Suprapubic skin (tissue), 4 donors: ENCODE data around the gene PTRH2. TPM values are rescaled to one million over a fixed set of nuclear protein-coding genes. Genes with fewer than 3 reads are reported as not detected.
A peak's percentile ranks its signal among the peaks of the same experiment; 100 is the strongest.

Experiments used
- DNase-seq, 2 donors: peaks; one replicate each; pipeline ENCODE4 v3.0.0-alpha.2; 2019; ENCODE audit warnings: low spot score in 2 of 2
- H3K27ac ChIP-seq: fragments of 200-600 bp; sonication (generic); one replicate; pipeline ENCODE4 v1.5.1; 2019
- H3K27me3 ChIP-seq: fragments of 200-600 bp; sonication (generic); one replicate; pipeline ENCODE4 v1.5.1; 2019
- H3K36me3 ChIP-seq: fragments of 200-600 bp; sonication (generic); one replicate; pipeline ENCODE4 v1.5.1; 2019
- H3K4me1 ChIP-seq: fragments of 200-600 bp; sonication (generic); one replicate; pipeline ENCODE4 v1.5.1; 2019
- H3K4me3 ChIP-seq: fragments of 200-600 bp; sonication (generic); one replicate; pipeline ENCODE4 v1.5.1; 2019; ENCODE audit warnings: mild to moderate bottlenecking
- H3K9me3 ChIP-seq: fragments of 200-600 bp; sonication (generic); one replicate; pipeline ENCODE4 v1.5.1; 2019
- CTCF ChIP-seq, 2 donors: fragments of 200-600 bp in 1 of 2; fragments of 450-650 bp in 1 of 2; sonication (generic) in 1 of 2; IDR thresholded peaks; one replicate each; pipeline ENCODE4 v1.5.1; 2016 to 2019; ENCODE audit warnings: antibody characterized with exemption in 2 of 2, mild to moderate bottlenecking in 1 of 2, moderate library complexity in 1 of 2
- EP300 ChIP-seq: sonication (generic); formaldehyde crosslinking; IDR thresholded peaks from one replicate; pipeline ENCODE4 v1.6.1; 2017; ENCODE audit warnings: antibody characterized with exemption
- POLR2A ChIP-seq, 2 donors: fragments of 450-650 bp; IDR thresholded peaks; one replicate each; pipeline ENCODE4 v1.6.1; 2017; ENCODE audit warnings: antibody characterized with exemption in 2 of 2, mild to moderate bottlenecking in 2 of 2, moderate library complexity in 2 of 2
- POLR2AphosphoS5 ChIP-seq, 3 donors: sonication (generic); formaldehyde crosslinking; IDR thresholded peaks; one replicate each; pipeline ENCODE4 v1.6.1; 2017; ENCODE audit warnings: antibody characterized with exemption in 3 of 3
- WGBS: methylation state at CpG from one replicate; pipeline ENCODE4 v1.1.5; 2018; 5-methylcytosine and 5-hydroxymethylcytosine counted together
- total RNA-seq, 4 donors: library from RNA; depleted of rRNA; stranded (reverse); fragments of >200 nt; gene quantifications; one replicate each; pipeline ENCODE4 v1.1.0, GENCODE V29; 2016

PTRH2 gene
- total RNA-seq, 4 donors from 2014 or later, result 21.9 to 29.0 (median 22.0) TPM

GRCh38 chr17:59752922-59753321, 45.7 kb upstream of the PTRH2 start:
- Histone ChIP-seq H3K27ac (no peak overlapping the region), H3K4me3 (no peak overlapping the region), H3K27me3 (no peaks in the 10 kb centered on the region), H3K4me1 (peaks cover 22% of the 10 kb centered on the region), H3K9me3 (no peaks in the 10 kb centered on the region), H3K36me3 (peaks cover 5% of the 10 kb centered on the region)
- no peak for TF ChIP-seq EP300
- no peak for TF ChIP-seq POLR2A (IDR thresholded peaks at IDR 0.05)
- no peak for DNase-seq
- 87% methylated on average over 7 of the region's 7 CpGs for WGBS

GRCh38 chr17:59752446-59752845, 45.2 kb upstream of the PTRH2 start:
- TF ChIP-seq POLR2AphosphoS5 (IDR thresholded peaks at IDR 0.05) (no peak), CTCF (IDR thresholded peaks at IDR 0.05) (no peak), POLR2A (IDR thresholded peaks at IDR 0.05) (no peak), EP300 (no peak)
- no peak overlapping the region for H3K4me3 ChIP-seq
- H3K36me3 ChIP-seq, result peaks cover 5% of the 10 kb centered on the region
- no peak overlapping the region for H3K27ac ChIP-seq
- H3K27me3 ChIP-seq, result no peaks in the 10 kb centered on the region
- peaks cover 22% of the 10 kb centered on the region for H3K4me1 ChIP-seq
- no peaks in the 10 kb centered on the region for H3K9me3 ChIP-seq
- DNase-seq, result no peak

GRCh38 chr17:59751955-59752413, 44.8 kb upstream of the PTRH2 start:
- DNase-seq, result no peak
- Histone ChIP-seq H3K4me3 (no peak overlapping the region), H3K36me3 (peaks cover 5% of the 10 kb centered on the region), H3K9me3 (no peaks in the 10 kb centered on the region), H3K27me3 (no peaks in the 10 kb centered on the region), H3K27ac (no peak overlapping the region), H3K4me1 (peaks cover 22% of the 10 kb centered on the region)
- 83% methylated on average over 11 of the region's 11 CpGs for WGBS
- TF ChIP-seq POLR2A (IDR thresholded peaks at IDR 0.05), result no peak
- no peak for TF ChIP-seq CTCF (IDR thresholded peaks at IDR 0.05)
- no peak for TF ChIP-seq POLR2AphosphoS5 (IDR thresholded peaks at IDR 0.05)
- TF ChIP-seq EP300, result no peak

GRCh38 chr17:59748591-59748990, 41.4 kb upstream of the PTRH2 start:
- Histone ChIP-seq H3K9me3 (no peaks in the 10 kb centered on the region), H3K27ac (no peak overlapping the region), H3K4me1 (no peaks in the 10 kb centered on the region), H3K4me3 (no peak overlapping the region), H3K27me3 (no peaks in the 10 kb centered on the region), H3K36me3 (peaks cover 8% of the 10 kb centered on the region)
- WGBS, result 98% methylated on average over 1 of the region's 1 CpG
- DNase-seq, result no peak
- TF ChIP-seq POLR2A (IDR thresholded peaks at IDR 0.05), result no peak
- no peak for TF ChIP-seq CTCF (IDR thresholded peaks at IDR 0.05)
- TF ChIP-seq EP300, result no peak
- TF ChIP-seq POLR2AphosphoS5 (IDR thresholded peaks at IDR 0.05), result no peak

GRCh38 chr17:59746849-59747445, 39.7 kb upstream of the PTRH2 start:
- DNase-seq, result no peak
- no peaks in the 10 kb centered on the region for H3K9me3 ChIP-seq
- H3K27ac ChIP-seq, result no peak overlapping the region

More at GRCh38 chr17:59746849-59747445, 39.7 kb upstream of the PTRH2 start:
- 83% methylated on average over 4 of the region's 4 CpGs for WGBS
- no peak for TF ChIP-seq POLR2AphosphoS5 (IDR thresholded peaks at IDR 0.05)
- TF ChIP-seq CTCF (IDR thresholded peaks at IDR 0.05), result peak; percentile 13 to 39
- no peak for TF ChIP-seq EP300
- Histone ChIP-seq H3K4me1 (no peaks in the 10 kb centered on the region), H3K36me3 (peaks cover 17% of the 10 kb centered on the region), H3K4me3 (no peak overlapping the region), H3K27me3 (no peaks in the 10 kb centered on the region)
